Measurements from ENCODE around the gene GNB1. TPM values are rescaled to one million over a fixed set of nuclear protein-coding genes. Genes with fewer than 3 reads are reported as not detected.

GNB1 gene
- total and polyA plus RNA-seq, 2 of the 4 experiments (the other 2 are of a cell fraction): 73.5 to 371 TPM

DNA sequence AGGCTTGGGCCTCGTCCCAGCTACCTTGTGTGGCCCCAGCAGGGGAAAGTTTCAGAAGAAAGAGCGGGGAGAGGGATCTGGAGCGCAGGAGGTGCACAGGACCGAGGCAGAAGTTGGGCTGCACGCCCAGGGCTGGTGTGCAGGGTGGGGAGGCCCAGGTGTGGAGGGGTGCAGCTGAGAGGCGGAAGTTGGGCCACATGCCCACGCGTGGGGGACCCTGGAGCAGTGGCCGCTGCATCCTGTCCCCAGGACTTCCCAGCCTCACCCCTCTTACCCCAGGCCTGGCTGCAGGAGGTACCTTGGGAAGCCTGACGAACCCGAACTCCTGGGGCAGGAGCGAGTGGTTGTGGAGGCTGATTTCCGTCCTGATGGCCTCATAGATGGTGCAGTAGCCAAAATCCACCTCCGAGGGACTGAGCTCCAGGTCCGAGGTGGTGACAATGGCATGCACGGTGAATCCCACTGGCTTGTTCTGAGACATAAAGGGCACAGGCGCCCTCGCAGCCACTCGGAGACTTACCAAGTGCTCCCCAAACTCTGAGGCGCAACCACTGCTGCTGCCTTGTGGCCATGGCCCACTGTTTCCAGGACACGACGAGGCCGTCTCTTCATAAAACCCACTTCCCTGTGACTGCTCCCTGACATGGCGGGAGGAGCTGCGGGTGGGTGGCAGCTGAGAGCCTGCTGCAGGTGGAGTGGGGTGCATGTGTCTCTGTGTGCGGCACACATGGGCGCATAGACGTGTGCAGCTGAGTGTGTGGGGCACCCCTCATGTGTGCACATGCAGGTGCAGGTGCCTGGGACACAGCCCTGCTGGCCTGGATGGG lies 48.6 kb upstream of the GNB1 start:
- no peak overlapping the region for H3K9ac ChIP-seq (ENCODE audit: low read depth, low read length)
- H2BK20ac ChIP-seq (ENCODE audit: low read depth, low read length): no peak overlapping the region
- no peak overlapping the region for H4K91ac ChIP-seq (ENCODE audit: insufficient read depth, low read depth, low read length)
- no peak overlapping the region for H3K4me2 ChIP-seq (ENCODE audit: low read depth, low read length)
- peak overlapping the region; percentile 65 for H2AK9ac ChIP-seq (replicated peaks; ENCODE audit: low read depth, low read length, poor library complexity)
- H4K5ac ChIP-seq (ENCODE audit: low read depth, low read length): no peak overlapping the region
- no peak overlapping the region for H2BK15ac ChIP-seq (ENCODE audit: low read depth, low read length)
- peaks cover 7% of the 10 kb centered on the region; the same call in 1 of the 2 replicates for H3K9me1 ChIP-seq (ENCODE audit: insufficient read depth, low read length)
- H2BK120ac ChIP-seq (ENCODE audit: low read depth, low read length): no peak overlapping the region
- H3K27ac ChIP-seq (ENCODE audit: insufficient read depth, low read length): no peak overlapping the region
- no peaks in the 10 kb centered on the region for H3K4me1 ChIP-seq (ENCODE audit: control insufficient read depth, insufficient read depth, low read length)
- POLR2A ChIA-PET (ENCODE audit: unreplicated experiment): no interaction called here
- no peak overlapping the region for H3K4ac ChIP-seq (ENCODE audit: low read depth, low read length)
- H3K79me1 ChIP-seq (ENCODE audit: low read depth in 1 of 2, low read length in 2 of 2): no peaks in the 10 kb centered on the region
- in situ Hi-C loops (cut with MboI; ENCODE audit: low sequenced_read_pairs): no loop called here
- intact Hi-C loops (cut with micrococcal nuclease): loop anchor here (5.0 kb wide), 1 partner anchor 233 kb away; no protein-coding TSS in a partner anchor
- no peak overlapping the region for H4K8ac ChIP-seq (ENCODE audit: low read depth in 2 of 2, low read length in 2 of 2)
- H2AK5ac ChIP-seq (ENCODE audit: low read depth, low read length): no peak overlapping the region
- TF ChIP-seq, protein P1, sequence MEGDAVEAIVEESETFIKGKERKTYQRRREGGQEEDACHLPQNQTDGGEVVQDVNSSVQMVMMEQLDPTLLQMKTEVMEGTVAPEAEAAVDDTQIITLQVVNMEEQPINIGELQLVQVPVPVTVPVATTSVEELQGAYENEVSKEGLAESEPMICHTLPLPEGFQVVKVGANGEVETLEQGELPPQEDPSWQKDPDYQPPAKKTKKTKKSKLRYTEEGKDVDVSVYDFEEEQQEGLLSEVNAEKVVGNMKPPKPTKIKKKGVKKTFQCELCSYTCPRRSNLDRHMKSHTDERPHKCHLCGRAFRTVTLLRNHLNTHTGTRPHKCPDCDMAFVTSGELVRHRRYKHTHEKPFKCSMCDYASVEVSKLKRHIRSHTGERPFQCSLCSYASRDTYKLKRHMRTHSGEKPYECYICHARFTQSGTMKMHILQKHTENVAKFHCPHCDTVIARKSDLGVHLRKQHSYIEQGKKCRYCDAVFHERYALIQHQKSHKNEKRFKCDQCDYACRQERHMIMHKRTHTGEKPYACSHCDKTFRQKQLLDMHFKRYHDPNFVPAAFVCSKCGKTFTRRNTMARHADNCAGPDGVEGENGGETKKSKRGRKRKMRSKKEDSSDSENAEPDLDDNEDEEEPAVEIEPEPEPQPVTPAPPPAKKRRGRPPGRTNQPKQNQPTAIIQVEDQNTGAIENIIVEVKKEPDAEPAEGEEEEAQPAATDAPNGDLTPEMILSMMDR (conservative IDR thresholded peaks at IDR 0.05; ENCODE audit: low read depth, low read length): no peak
- no peak for TF ChIP-seq RAD21 (IDR thresholded peaks at IDR 0.05; ENCODE audit: low read length)
- TF ChIP-seq SMC3 (IDR thresholded peaks at IDR 0.05; ENCODE audit: low read depth, low read length): no peak
- TF ChIP-seq MXI1 (IDR thresholded peaks at IDR 0.05; ENCODE audit: borderline replicate concordance, low read depth, low read length): no peak
- no peak for TF ChIP-seq MAZ (IDR thresholded peaks at IDR 0.05; ENCODE audit: borderline replicate concordance, low read depth, low read length)
- no peak for TF ChIP-seq RCOR1 (IDR thresholded peaks at IDR 0.05; ENCODE audit: insufficient replicate concordance, low read length)
- TF ChIP-seq MAFK (IDR thresholded peaks at IDR 0.05; ENCODE audit: low read depth, low read length): no peak
- TF ChIP-seq, protein P2, sequence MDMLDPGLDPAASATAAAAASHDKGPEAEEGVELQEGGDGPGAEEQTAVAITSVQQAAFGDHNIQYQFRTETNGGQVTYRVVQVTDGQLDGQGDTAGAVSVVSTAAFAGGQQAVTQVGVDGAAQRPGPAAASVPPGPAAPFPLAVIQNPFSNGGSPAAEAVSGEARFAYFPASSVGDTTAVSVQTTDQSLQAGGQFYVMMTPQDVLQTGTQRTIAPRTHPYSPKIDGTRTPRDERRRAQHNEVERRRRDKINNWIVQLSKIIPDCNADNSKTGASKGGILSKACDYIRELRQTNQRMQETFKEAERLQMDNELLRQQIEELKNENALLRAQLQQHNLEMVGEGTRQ (IDR thresholded peaks at IDR 0.05; ENCODE audit: low read depth, low read length): no peak
- no TSS peak for BruUV-seq (replicated peaks)
- no peaks in the 10 kb centered on the region for H3K36me3 ChIP-seq (ENCODE audit: control insufficient read depth, insufficient read depth, low read length)
- WGBS, 2 experiments (ENCODE audit: extremely low coverage in 2 of 2, insufficient read length in 1 of 2): 73% methylated on average over 19 of the region's 28 CpGs; no CpG with 5 or more reads in 1 of the 2 experiments
- no peaks in the 10 kb centered on the region for H4K20me1 ChIP-seq (ENCODE audit: insufficient read depth, low read length)
- H3K23ac ChIP-seq (ENCODE audit: low read depth, low read length): no peak overlapping the region
- no peak overlapping the region for H3K56ac ChIP-seq (ENCODE audit: extremely low read depth, insufficient read depth, low read length)
- no peak overlapping the region for H2BK5ac ChIP-seq (ENCODE audit: low read depth, low read length, poor library complexity, severe bottlenecking)
- no peak overlapping the region for H3K4me3 ChIP-seq (ENCODE audit: insufficient read depth, low read depth, low read length)
- H3K14ac ChIP-seq (replicated peaks; ENCODE audit: low read depth, low read length): no peak overlapping the region
- CTCF ChIA-PET: no interaction called here
- DNase-seq (no peak), ATAC-seq (ENCODE audit: low read depth) (no peak)
- dilution Hi-C loops (cut with HindIII; ENCODE audit: low sequenced_read_pairs, unreplicated experiment): no loop called here
- no peak overlapping the region for H2AFZ ChIP-seq (replicated peaks; ENCODE audit: low read length, poor library complexity)
- peaks cover 22% of the 10 kb centered on the region for H3K27me3 ChIP-seq (ENCODE audit: control insufficient read depth, insufficient read depth, low read length)
- no peak overlapping the region for H3K18ac ChIP-seq (ENCODE audit: low read depth, low read length)
- no peaks in the 10 kb centered on the region for H3K9me3 ChIP-seq (ENCODE audit: control insufficient read depth, insufficient read depth, low read length)

Measured in IMR-90 (cell line).